WTC11 (cell line): ENCODE data around the gene ABCC4. TPM values are rescaled to one million over a fixed set of nuclear protein-coding genes. Genes with fewer than 3 reads are reported as not detected.

Source experiments
- ATAC-seq: fragments of 200-7000 bp; cut with Tn5 transposase; 2 replicates; pipeline ENCODE4 v1.10.0; 2021; ENCODE audit warnings: mild to moderate bottlenecking, moderate library complexity
- CTCF ChIA-PET: fragments of 300-600 bp; sonication (Branson Sonifier 250); formaldehyde crosslinking; loops from one replicate; lab custom pipeline; 2021; ENCODE audit warnings: antibody characterized with exemption; lab: Charles Lee
- POLR2A ChIA-PET: fragments of 350-600 bp; sonication (Branson Sonifier 250); formaldehyde crosslinking; loops from one replicate; lab custom pipeline; 2021; ENCODE audit warnings: antibody characterized with exemption; lab: Charles Lee
- DNase-seq: peaks from one replicate; pipeline ENCODE4 v3.0.0; 2021; ENCODE audit warnings: low spot score
- H3K27ac Mint-ChIP-seq: 2 replicates; pipeline ENCODE4 v1.8.0; 2021; ENCODE audit warnings: mixed read lengths
- H3K27me3 Mint-ChIP-seq: 2 replicates; pipeline ENCODE4 v1.8.0; 2021; ENCODE audit warnings: low read depth, mild to moderate bottlenecking, moderate library complexity, mixed read lengths
- H3K36me3 Mint-ChIP-seq: 2 replicates; pipeline ENCODE4 v1.8.0; 2021; ENCODE audit warnings: mixed read lengths
- H3K4me1 Mint-ChIP-seq: 2 replicates; pipeline ENCODE4 v1.8.0; 2022; ENCODE audit warnings: mixed read lengths
- H3K4me3 Mint-ChIP-seq: 2 replicates; pipeline ENCODE4 v1.8.0; 2021; ENCODE audit warnings: mild to moderate bottlenecking, moderate library complexity, mixed read lengths
- H3K9me3 Mint-ChIP-seq: 2 replicates; pipeline ENCODE4 v1.8.0; 2021; ENCODE audit warnings: mixed read lengths
- IRF1 ChIP-seq: sonication (generic); formaldehyde crosslinking; IDR thresholded peaks from 2 replicates; pipeline ENCODE4 v1.8.0; 2023; ENCODE audit warnings: missing genetic modification reagents
- JAZF1 ChIP-seq: fragments of 250-450 bp; sonication (Bioruptor Pico); IDR thresholded peaks from 2 replicates; pipeline ENCODE4 v1.9.0; 2021; ENCODE audit warnings: moderate library complexity, mild to moderate bottlenecking, inconsistent platforms
- MAX ChIP-seq: sonication (generic); formaldehyde crosslinking; IDR thresholded peaks from 2 replicates; pipeline ENCODE4 v1.8.0; 2022; ENCODE audit warnings: mild to moderate bottlenecking, missing genetic modification reagents
- MYBL2 ChIP-seq: sonication (generic); formaldehyde crosslinking; IDR thresholded peaks from 2 replicates; pipeline ENCODE4 v1.8.1; 2023; ENCODE audit warnings: mild to moderate bottlenecking, moderate library complexity, missing genetic modification reagents
- NFATC4 ChIP-seq: fragments of 250-450 bp; sonication (Bioruptor Pico); IDR thresholded peaks from 2 replicates; pipeline ENCODE4 v1.9.0; 2021; ENCODE audit warnings: mild to moderate bottlenecking
- ZBTB43 ChIP-seq: sonication (generic); formaldehyde crosslinking; IDR thresholded peaks from 2 replicates; pipeline ENCODE4 v1.8.1; 2023; ENCODE audit warnings: mild to moderate bottlenecking, missing genetic modification reagents
- ZNF281 ChIP-seq: sonication (generic); formaldehyde crosslinking; IDR thresholded peaks from 2 replicates; pipeline ENCODE4 v1.8.0; 2023; ENCODE audit warnings: mild to moderate bottlenecking, missing genetic modification reagents
- ZNF416 ChIP-seq: fragments of 250-450 bp; sonication (Bioruptor Pico); IDR thresholded peaks from 2 replicates; pipeline ENCODE4 v1.9.0; 2021; ENCODE audit warnings: mild to moderate bottlenecking, inconsistent platforms
- ZNF423 ChIP-seq: fragments of 250-450 bp; sonication (Bioruptor Pico); IDR thresholded peaks from 2 replicates; pipeline ENCODE4 v2.1.2; 2022; ENCODE audit warnings: mild to moderate bottlenecking, moderate library complexity
- total RNA-seq: library from RNA; stranded (reverse); gene quantifications from 3 replicates; pipeline ENCODE4 v1.2.3, GENCODE V29; 2021
- TF ChIP-seq, protein P1 (sequence below): sonication (generic); formaldehyde crosslinking; IDR thresholded peaks from 2 replicates; pipeline ENCODE4 v1.8.0; 2022; ENCODE audit warnings: mild to moderate bottlenecking, missing genetic modification reagents
- TF ChIP-seq, protein P2 (sequence below): sonication (generic); formaldehyde crosslinking; IDR thresholded peaks from 2 replicates; pipeline ENCODE4 v1.8.1; 2022; ENCODE audit warnings: low read depth, mild to moderate bottlenecking, moderate library complexity, missing genetic modification reagents, borderline replicate concordance
- TF ChIP-seq, protein P3 (sequence below): fragments of 250-450 bp; sonication (Bioruptor Pico); IDR thresholded peaks from 2 replicates; pipeline ENCODE4 v1.8.0; 2021; ENCODE audit warnings: mild to moderate bottlenecking
- TF ChIP-seq, protein P4 (sequence below): sonication (generic); formaldehyde crosslinking; IDR thresholded peaks from 2 replicates; pipeline ENCODE4 v1.8.1; 2023; ENCODE audit warnings: mild to moderate bottlenecking, missing genetic modification reagents, borderline replicate concordance

ABCC4 gene
- total RNA-seq, 1 experiment from 2014 or later, result 7.2 TPM

DNA sequence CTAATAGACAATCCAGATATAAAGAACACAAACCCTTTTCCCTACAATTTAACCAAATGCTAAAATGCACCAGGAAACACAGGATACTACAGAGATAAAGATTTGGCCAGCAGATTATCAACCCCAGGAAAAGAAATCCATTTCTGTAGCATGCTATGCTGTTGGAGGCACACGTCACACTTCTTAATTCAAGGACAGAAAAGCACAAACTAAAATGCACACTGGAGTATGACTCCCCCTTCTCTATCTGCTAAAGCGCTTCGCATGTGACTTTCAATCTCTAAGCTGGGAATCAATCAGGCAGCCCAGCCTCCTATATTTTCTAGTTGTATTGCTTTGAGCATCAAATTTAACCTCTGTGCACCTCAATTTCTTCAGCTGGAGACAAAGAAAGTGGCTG is 22.2 kb downstream of the ABCC4 start:
- CTCF ChIA-PET, result no interaction called here
- no peaks in the 10 kb centered on the region for H3K9me3 Mint-ChIP-seq
- no peaks in the 10 kb centered on the region for H3K36me3 Mint-ChIP-seq
- no peak overlapping the region; the same call in 1 of the 2 replicates for H3K27ac Mint-ChIP-seq
- H3K27me3 Mint-ChIP-seq, result no peaks in the 10 kb centered on the region
- POLR2A ChIA-PET, result no interaction called here
- TF ChIP-seq MYBL2 (CRISPR knock-in tag) (no peak), ZNF423 (CRISPR knock-in tag) (no peak), NFATC4 (CRISPR knock-in tag) (no peak), IRF1 (CRISPR knock-in tag) (no peak), MAX (CRISPR knock-in tag) (no peak), ZNF281 (CRISPR knock-in tag) (no peak), ZNF416 (no peak), ZBTB43 (no peak), JAZF1 (no peak)
- TF ChIP-seq, protein P1, sequence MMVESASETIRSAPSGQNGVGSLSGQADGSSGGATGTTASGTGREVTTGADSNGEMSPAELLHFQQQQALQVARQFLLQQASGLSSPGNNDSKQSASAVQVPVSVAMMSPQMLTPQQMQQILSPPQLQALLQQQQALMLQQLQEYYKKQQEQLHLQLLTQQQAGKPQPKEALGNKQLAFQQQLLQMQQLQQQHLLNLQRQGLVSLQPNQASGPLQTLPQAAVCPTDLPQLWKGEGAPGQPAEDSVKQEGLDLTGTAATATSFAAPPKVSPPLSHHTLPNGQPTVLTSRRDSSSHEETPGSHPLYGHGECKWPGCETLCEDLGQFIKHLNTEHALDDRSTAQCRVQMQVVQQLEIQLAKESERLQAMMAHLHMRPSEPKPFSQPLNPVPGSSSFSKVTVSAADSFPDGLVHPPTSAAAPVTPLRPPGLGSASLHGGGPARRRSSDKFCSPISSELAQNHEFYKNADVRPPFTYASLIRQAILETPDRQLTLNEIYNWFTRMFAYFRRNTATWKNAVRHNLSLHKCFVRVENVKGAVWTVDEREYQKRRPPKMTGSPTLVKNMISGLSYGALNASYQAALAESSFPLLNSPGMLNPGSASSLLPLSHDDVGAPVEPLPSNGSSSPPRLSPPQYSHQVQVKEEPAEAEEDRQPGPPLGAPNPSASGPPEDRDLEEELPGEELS (CRISPR knock-in tag), result no peak
- TF ChIP-seq, protein P2, sequence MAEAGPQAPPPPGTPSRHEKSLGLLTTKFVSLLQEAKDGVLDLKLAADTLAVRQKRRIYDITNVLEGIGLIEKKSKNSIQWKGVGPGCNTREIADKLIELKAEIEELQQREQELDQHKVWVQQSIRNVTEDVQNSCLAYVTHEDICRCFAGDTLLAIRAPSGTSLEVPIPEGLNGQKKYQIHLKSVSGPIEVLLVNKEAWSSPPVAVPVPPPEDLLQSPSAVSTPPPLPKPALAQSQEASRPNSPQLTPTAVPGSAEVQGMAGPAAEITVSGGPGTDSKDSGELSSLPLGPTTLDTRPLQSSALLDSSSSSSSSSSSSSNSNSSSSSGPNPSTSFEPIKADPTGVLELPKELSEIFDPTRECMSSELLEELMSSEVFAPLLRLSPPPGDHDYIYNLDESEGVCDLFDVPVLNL (CRISPR knock-in tag), result no peak
- TF ChIP-seq, protein P3, sequence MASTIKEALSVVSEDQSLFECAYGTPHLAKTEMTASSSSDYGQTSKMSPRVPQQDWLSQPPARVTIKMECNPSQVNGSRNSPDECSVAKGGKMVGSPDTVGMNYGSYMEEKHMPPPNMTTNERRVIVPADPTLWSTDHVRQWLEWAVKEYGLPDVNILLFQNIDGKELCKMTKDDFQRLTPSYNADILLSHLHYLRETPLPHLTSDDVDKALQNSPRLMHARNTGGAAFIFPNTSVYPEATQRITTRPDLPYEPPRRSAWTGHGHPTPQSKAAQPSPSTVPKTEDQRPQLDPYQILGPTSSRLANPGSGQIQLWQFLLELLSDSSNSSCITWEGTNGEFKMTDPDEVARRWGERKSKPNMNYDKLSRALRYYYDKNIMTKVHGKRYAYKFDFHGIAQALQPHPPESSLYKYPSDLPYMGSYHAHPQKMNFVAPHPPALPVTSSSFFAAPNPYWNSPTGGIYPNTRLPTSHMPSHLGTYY (CRISPR knock-in tag), result no peak
- TF ChIP-seq, protein P4, sequence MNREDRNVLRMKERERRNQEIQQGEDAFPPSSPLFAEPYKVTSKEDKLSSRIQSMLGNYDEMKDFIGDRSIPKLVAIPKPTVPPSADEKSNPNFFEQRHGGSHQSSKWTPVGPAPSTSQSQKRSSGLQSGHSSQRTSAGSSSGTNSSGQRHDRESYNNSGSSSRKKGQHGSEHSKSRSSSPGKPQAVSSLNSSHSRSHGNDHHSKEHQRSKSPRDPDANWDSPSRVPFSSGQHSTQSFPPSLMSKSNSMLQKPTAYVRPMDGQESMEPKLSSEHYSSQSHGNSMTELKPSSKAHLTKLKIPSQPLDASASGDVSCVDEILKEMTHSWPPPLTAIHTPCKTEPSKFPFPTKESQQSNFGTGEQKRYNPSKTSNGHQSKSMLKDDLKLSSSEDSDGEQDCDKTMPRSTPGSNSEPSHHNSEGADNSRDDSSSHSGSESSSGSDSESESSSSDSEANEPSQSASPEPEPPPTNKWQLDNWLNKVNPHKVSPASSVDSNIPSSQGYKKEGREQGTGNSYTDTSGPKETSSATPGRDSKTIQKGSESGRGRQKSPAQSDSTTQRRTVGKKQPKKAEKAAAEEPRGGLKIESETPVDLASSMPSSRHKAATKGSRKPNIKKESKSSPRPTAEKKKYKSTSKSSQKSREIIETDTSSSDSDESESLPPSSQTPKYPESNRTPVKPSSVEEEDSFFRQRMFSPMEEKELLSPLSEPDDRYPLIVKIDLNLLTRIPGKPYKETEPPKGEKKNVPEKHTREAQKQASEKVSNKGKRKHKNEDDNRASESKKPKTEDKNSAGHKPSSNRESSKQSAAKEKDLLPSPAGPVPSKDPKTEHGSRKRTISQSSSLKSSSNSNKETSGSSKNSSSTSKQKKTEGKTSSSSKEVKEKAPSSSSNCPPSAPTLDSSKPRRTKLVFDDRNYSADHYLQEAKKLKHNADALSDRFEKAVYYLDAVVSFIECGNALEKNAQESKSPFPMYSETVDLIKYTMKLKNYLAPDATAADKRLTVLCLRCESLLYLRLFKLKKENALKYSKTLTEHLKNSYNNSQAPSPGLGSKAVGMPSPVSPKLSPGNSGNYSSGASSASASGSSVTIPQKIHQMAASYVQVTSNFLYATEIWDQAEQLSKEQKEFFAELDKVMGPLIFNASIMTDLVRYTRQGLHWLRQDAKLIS (CRISPR knock-in tag), result no peak
- DNase-seq (no peak), ATAC-seq (no peak)
- no peak overlapping the region for H3K4me3 Mint-ChIP-seq
- peaks cover 12% of the 10 kb centered on the region for H3K4me1 Mint-ChIP-seq
